HL-60 (cell line): ENCODE results near the gene POPDC3.

Source experiments
- DNase-seq, 2 experiments: peaks; one replicate each; pipeline ENCODE4 v3.0.0-alpha.2; 2010 to 2020; ENCODE audit warnings: low read depth in 1 of 2, low spot score in 1 of 2
- H3K27ac ChIP-seq: fragments of 250-450 bp; sonication (Bioruptor Pico); replicated peaks from 2 replicates; pipeline ENCODE4 v1.5.1; 2020; ENCODE audit warnings: mild to moderate bottlenecking, moderate library complexity
- H3K27me3 ChIP-seq: fragments of 250-450 bp; sonication (Bioruptor Pico); 2 replicates; pipeline ENCODE4 v1.5.1; 2021; ENCODE audit warnings: mild to moderate bottlenecking, moderate library complexity; ENCODE audit not compliant: insufficient read depth, poor library complexity, severe bottlenecking
- H3K4me3 ChIP-seq: replicated peaks from 2 replicates; pipeline ENCODE4 v1.5.1; 2011; ENCODE audit warnings: mild to moderate bottlenecking, control low read depth, low read length; ENCODE audit not compliant: insufficient read depth
- CTCF ChIP-seq: IDR thresholded peaks from one replicate; pipeline ENCODE4 v1.5.1; 2011; ENCODE audit warnings: low read length, control low read depth, inconsistent platforms; ENCODE audit not compliant: insufficient read depth
- GABPA ChIP-seq: IDR thresholded peaks from 2 replicates; pipeline ENCODE4 v1.6.1; 2012; ENCODE audit warnings: low read depth
- POLR2AphosphoS5 ChIP-seq: IDR thresholded peaks from 2 replicates; pipeline ENCODE4 v1.6.1; 2012; ENCODE audit warnings: low read depth
- REST ChIP-seq: IDR thresholded peaks from 2 replicates; pipeline ENCODE4 v1.6.1; 2012; ENCODE audit warnings: low read depth; ENCODE audit not compliant: insufficient replicate concordance
- SPI1 ChIP-seq: IDR thresholded peaks from 2 replicates; pipeline ENCODE4 v1.6.1; 2012; ENCODE audit warnings: low read depth, mild to moderate bottlenecking, borderline replicate concordance

Gene POPDC3

GRCh38 chr6:105207524-105208269 lies 27.9 kb upstream of the POPDC3 start:
- H3K27me3 ChIP-seq, result no peaks in the 10 kb centered on the region
- H3K27ac ChIP-seq, result no peak overlapping the region
- no peak for TF ChIP-seq CTCF
- TF ChIP-seq GABPA, result no peak
- TF ChIP-seq POLR2AphosphoS5, result no peak
- no peak for DNase-seq
- H3K4me3 ChIP-seq, result no peak overlapping the region

GRCh38 chr6:105204768-105205167 lies 25.0 kb upstream of the POPDC3 start:
- no peak for DNase-seq
- TF ChIP-seq CTCF, result no peak
- TF ChIP-seq SPI1, result no peak
- no peak for TF ChIP-seq GABPA
- no peak for TF ChIP-seq POLR2AphosphoS5
- no peak for TF ChIP-seq REST
- H3K27me3 ChIP-seq, result no peaks in the 10 kb centered on the region
- H3K4me3 ChIP-seq, result no peak overlapping the region
- H3K27ac ChIP-seq, result no peak overlapping the region

GRCh38 chr6:105204331-105204730 lies 24.5 kb upstream of the POPDC3 start:
- TF ChIP-seq POLR2AphosphoS5, result no peak
- TF ChIP-seq CTCF, result no peak
- H3K27ac ChIP-seq, result no peak overlapping the region
- no peaks in the 10 kb centered on the region for H3K27me3 ChIP-seq
- no peak for DNase-seq
- no peak overlapping the region for H3K4me3 ChIP-seq

- Histone ChIP-seq H3K4me3 (no peak overlapping the region), H3K27me3 (no peaks in the 10 kb centered on the region), H3K27ac (no peak overlapping the region)
- no peak for TF ChIP-seq SPI1
- TF ChIP-seq REST, result no peak
- TF ChIP-seq POLR2AphosphoS5, result no peak
- no peak for TF ChIP-seq GABPA
- TF ChIP-seq CTCF, result no peak
- no peak for DNase-seq
Measured at GRCh38 chr6:105202486-105202885, 22.7 kb upstream of the POPDC3 start.
